OCI-LY3 (cell line): ENCODE data around the gene RSBN1.

Experiments used
- H2AFZ ChIP-seq: fragments of 200-600, 300-600 bp; shearing (Covaris generic); 2 replicates; pipeline ENCODE4 v1.6.0; 2014; ENCODE audit warnings: antibody characterized with exemption, low read depth, low read length
- H3K27ac ChIP-seq: fragments of 200-600, 300-600 bp; sonication (generic); 2 replicates; pipeline ENCODE4 v1.5.1; 2014; ENCODE audit warnings: mild to moderate bottlenecking, low read length, moderate library complexity, mixed read lengths
- H3K27me3 ChIP-seq: fragments of 200-600, 300-600 bp; sonication (generic); 2 replicates; pipeline ENCODE4 v1.6.1; 2014; ENCODE audit warnings: low read depth, low read length, mixed read lengths
- H3K36me3 ChIP-seq: fragments of 200-600, 300-600 bp; sonication (generic); replicated peaks from 2 replicates; pipeline ENCODE3; 2014; ENCODE audit warnings: low read depth, low read length, mixed read lengths
- H3K4me1 ChIP-seq: fragments of 300-600, 200-600 bp; sonication (generic); 2 replicates; pipeline ENCODE4 v1.6.1; 2014; ENCODE audit warnings: low read length, mixed read lengths
- H3K4me2 ChIP-seq: fragments of 200-600, 300-600 bp; sonication (generic); 2 replicates; pipeline ENCODE4 v1.6.1; 2014; ENCODE audit warnings: low read length, mixed read lengths
- H3K4me3 ChIP-seq: fragments of 300-600, 200-600 bp; sonication (generic); 2 replicates; pipeline ENCODE4 v1.5.1; 2014; ENCODE audit warnings: antibody characterized with exemption, mild to moderate bottlenecking, low read length, moderate library complexity
- H3K79me2 ChIP-seq: fragments of 300-600, 200-600 bp; shearing (Covaris generic); 2 replicates; pipeline ENCODE4 v1.6.1; 2014; ENCODE audit warnings: mild to moderate bottlenecking, low read length, mixed read lengths
- H3K9ac ChIP-seq: fragments of 300-600, 200-600 bp; shearing (Covaris generic); 2 replicates; pipeline ENCODE4 v1.6.0; 2014; ENCODE audit warnings: mild to moderate bottlenecking, low read length, moderate library complexity
- H3K9me3 ChIP-seq: fragments of 200-600, 300-600 bp; shearing (Covaris generic); 2 replicates; pipeline ENCODE4 v1.6.1; 2014; ENCODE audit warnings: low read length, mixed read lengths; ENCODE audit not compliant: insufficient read depth
- H4K20me1 ChIP-seq: fragments of 200-600, 300-600 bp; sonication (generic); 2 replicates; pipeline ENCODE4 v1.6.1; 2016; ENCODE audit warnings: low read length, mixed read lengths; ENCODE audit not compliant: insufficient read depth
- CTCF ChIP-seq: fragments of 200-600, 300-600 bp; sonication (generic); IDR thresholded peaks from 2 replicates; pipeline ENCODE4 v1.5.1; 2014; ENCODE audit warnings: antibody characterized with exemption, low read length, low read depth
- EZH2phosphoT487 ChIP-seq: fragments of 200-600 bp; shearing (Covaris generic); IDR thresholded peaks from 2 replicates; pipeline ENCODE4 v1.6.1; 2018; ENCODE audit warnings: antibody characterized with exemption, mixed run types, low read depth

The RSBN1 gene

GRCh38 chr1:113808450-113809195 lies 3.7 kb downstream of the RSBN1 start:
- Histone ChIP-seq H3K79me2 (peaks cover 83% of the 10 kb centered on the region), H3K27me3 (no peaks in the 10 kb centered on the region), H3K4me3 (no peak overlapping the region), H3K36me3 (peaks cover 8% of the 10 kb centered on the region), H4K20me1 (peaks cover 30% of the 10 kb centered on the region), H3K9ac (no peak overlapping the region), H3K27ac (no peak overlapping the region), H3K9me3 (no peaks in the 10 kb centered on the region), H2AFZ (no peak overlapping the region), H3K4me2 (no peak overlapping the region), H3K4me1 (peaks cover 18% of the 10 kb centered on the region)
- no peak for TF ChIP-seq EZH2phosphoT487
- no peak for TF ChIP-seq CTCF

- Histone ChIP-seq H3K4me2 (no peak overlapping the region), H3K27ac (no peak overlapping the region), H4K20me1 (peaks cover 44% of the 10 kb centered on the region), H3K27me3 (no peaks in the 10 kb centered on the region), H3K9me3 (no peaks in the 10 kb centered on the region), H3K4me3 (no peak overlapping the region), H3K36me3 (peaks cover 8% of the 10 kb centered on the region), H3K4me1 (peaks cover 19% of the 10 kb centered on the region), H3K79me2 (peaks cover 98% of the 10 kb centered on the region), H2AFZ (no peak overlapping the region), H3K9ac (no peak overlapping the region)
- TF ChIP-seq EZH2phosphoT487 (no peak), CTCF (no peak)
Observed at GRCh38 chr1:113805639-113806038, 6.6 kb downstream of the RSBN1 start.

GRCh38 chr1:113805256-113805531 lies 7.1 kb downstream of the RSBN1 start:
- H3K4me2 ChIP-seq, result no peak overlapping the region

More at GRCh38 chr1:113805256-113805531, 7.1 kb downstream of the RSBN1 start:
- Histone ChIP-seq H3K79me2 (peaks cover 98% of the 10 kb centered on the region), H3K4me3 (no peak overlapping the region), H3K4me1 (peaks cover 16% of the 10 kb centered on the region), H3K9me3 (no peaks in the 10 kb centered on the region), H4K20me1 (peaks cover 41% of the 10 kb centered on the region), H2AFZ (no peak overlapping the region), H3K9ac (no peak overlapping the region), H3K27ac (no peak overlapping the region), H3K27me3 (no peaks in the 10 kb centered on the region), H3K36me3 (peaks cover 8% of the 10 kb centered on the region)
- TF ChIP-seq CTCF (no peak), EZH2phosphoT487 (no peak)
